Measurements from ENCODE around the gene ZNF862. TPM values are rescaled to one million over a fixed set of nuclear protein-coding genes. Genes with fewer than 3 reads are reported as not detected.
A peak's percentile ranks its signal among the peaks of the same experiment; 100 is the strongest.
"Not testable (repeated sequence)": the region's sequence is repeated elsewhere in the genome, so short reads cannot be mapped to it uniquely, and the experiment has no call there.

The ZNF862 gene
- total RNA-seq, 4 donors from 2014 or later, result 6.6 to 40.3 (median 18.6) TPM

DNA sequence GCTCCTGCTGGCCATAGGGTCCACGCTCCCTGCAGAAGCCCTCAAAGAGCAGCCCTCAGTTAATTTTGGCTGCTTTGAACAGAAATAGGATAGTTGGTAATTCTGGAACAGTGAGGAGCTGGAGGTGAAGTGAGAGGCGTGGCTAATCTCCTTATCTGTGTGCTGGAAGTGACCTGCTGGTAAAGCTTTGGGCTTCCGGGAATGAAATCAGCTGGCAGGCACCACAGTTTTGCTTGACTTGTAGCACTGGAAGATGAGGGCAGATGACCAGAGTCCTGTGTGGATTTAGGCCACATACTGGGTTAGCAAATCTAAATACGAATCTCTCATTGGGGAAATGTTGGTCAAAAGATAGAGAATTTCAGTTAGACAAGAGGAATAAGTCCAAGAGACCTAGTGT is 45.8 kb downstream of the ZNF862 start:
- TF ChIP-seq POLR2A (IDR thresholded peaks at IDR 0.05) (no peak), POLR2AphosphoS5 (IDR thresholded peaks at IDR 0.05) (no peak), EP300 (IDR thresholded peaks at IDR 0.05) (no peak), CTCF (IDR thresholded peaks at IDR 0.05) (no peak)
- Histone ChIP-seq H3K27me3 (no peaks in the 10 kb centered on the region), H3K4me3 (no peak overlapping the region), H3K27ac (peak overlapping the region in 3 of 4 donors; percentile 8 to 53 (median 39)), H3K4me1 (peaks cover 0 to 54% (median 6%) of the 10 kb centered on the region in 3 donors), H3K9me3 (no peaks in the 10 kb centered on the region), H3K36me3 (peaks cover 0 to 6% of the 10 kb centered on the region in 2 donors)
- WGBS, 2 donors (ENCODE audit: low coverage in 1 of 2), result 56 to 69% methylated on average over 2 to 3 of the region's 4 CpGs
- ATAC-seq, result no peak

GRCh38 chr7:149884541-149884940 is 46.4 kb downstream of the ZNF862 start:
- H3K9me3 ChIP-seq, result no peaks in the 10 kb centered on the region
- peak overlapping the region in 1 of 4 donors; percentile 53 for H3K27ac ChIP-seq
- no peak for TF ChIP-seq CTCF (IDR thresholded peaks at IDR 0.05)
- no peak for TF ChIP-seq EP300 (IDR thresholded peaks at IDR 0.05)
- no peak for TF ChIP-seq POLR2A (IDR thresholded peaks at IDR 0.05)
- TF ChIP-seq POLR2AphosphoS5 (IDR thresholded peaks at IDR 0.05), result no peak
- ATAC-seq, result no peak
- peaks cover 0 to 54% (median 6%) of the 10 kb centered on the region in 3 donors for H3K4me1 ChIP-seq
- H3K27me3 ChIP-seq, result no peaks in the 10 kb centered on the region
- H3K4me3 ChIP-seq, result no peak overlapping the region
- H3K36me3 ChIP-seq, result peaks cover 0 to 6% of the 10 kb centered on the region in 2 donors
- 36% methylated on average over 2 of the region's 2 CpGs; no CpG with 5 or more reads in 1 of the 2 donors for WGBS, 2 donors (ENCODE audit: low coverage in 1 of 2)

DNA sequence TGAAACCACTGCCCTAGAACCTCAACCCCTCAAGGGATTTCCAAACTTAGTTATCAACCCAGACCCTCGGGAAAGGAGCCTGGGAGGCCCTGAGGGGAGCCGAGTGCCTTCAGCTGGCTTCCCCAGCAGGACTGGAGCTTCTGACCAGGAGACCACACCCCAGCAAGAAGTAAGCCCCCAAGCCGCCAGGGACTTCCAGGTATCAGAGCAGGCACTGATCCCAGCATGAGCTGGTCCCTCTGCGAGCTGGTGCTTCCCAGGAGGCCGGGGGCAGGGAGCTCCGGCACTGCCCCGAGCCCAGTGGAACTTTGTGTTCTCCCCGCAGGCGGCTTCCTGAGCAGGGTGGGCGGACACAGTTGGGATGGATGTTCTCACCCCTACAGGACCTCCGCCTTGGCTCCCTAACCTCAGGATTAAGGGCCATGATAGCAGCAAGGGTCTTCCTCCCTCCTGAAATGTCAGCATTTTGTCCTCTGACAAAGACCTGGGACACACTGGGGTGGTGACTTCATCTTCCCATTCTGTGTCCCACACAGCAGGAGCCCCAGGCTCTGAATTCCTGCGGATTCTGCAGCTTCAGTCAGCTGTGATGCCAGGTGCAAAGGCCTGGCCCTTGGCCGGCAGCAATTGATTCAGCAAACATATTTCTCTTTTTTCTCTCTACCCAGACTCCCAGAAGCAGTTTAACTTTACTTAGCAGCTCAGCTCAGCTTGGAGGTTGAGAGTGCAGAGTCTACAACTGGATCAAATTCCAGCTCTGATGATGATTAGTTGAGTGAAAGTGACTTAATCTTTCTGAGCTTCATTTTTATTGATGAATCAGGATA is 47.2 kb downstream of the ZNF862 start:
- no peak overlapping the region for H3K27ac ChIP-seq
- H3K36me3 ChIP-seq, result no peaks in the 10 kb centered on the region
- H3K4me1 ChIP-seq, result peaks cover 0 to 50% (median 6%) of the 10 kb centered on the region in 3 donors
- H3K4me3 ChIP-seq, result no peak overlapping the region
- TF ChIP-seq POLR2AphosphoS5 (IDR thresholded peaks at IDR 0.05) (no peak), EP300 (IDR thresholded peaks at IDR 0.05) (no peak), POLR2A (IDR thresholded peaks at IDR 0.05) (no peak), CTCF (IDR thresholded peaks at IDR 0.05) (no peak)
- H3K9me3 ChIP-seq, result no peaks in the 10 kb centered on the region
- H3K27me3 ChIP-seq, result no peaks in the 10 kb centered on the region
- ATAC-seq, result no peak
- 29 to 60% methylated on average over 1 of the region's 13 CpGs for WGBS, 2 donors (ENCODE audit: low coverage in 1 of 2)

GRCh38 chr7:149886018-149886415 is 47.8 kb downstream of the ZNF862 start:
- ATAC-seq, result no peak
- Histone ChIP-seq H3K27ac (no peak overlapping the region), H3K9me3 (no peaks in the 10 kb centered on the region), H3K36me3 (no peaks in the 10 kb centered on the region), H3K4me1 (peaks cover 0 to 44% (median 6%) of the 10 kb centered on the region in 3 donors), H3K27me3 (no peaks in the 10 kb centered on the region), H3K4me3 (no peak overlapping the region)
- TF ChIP-seq POLR2A (IDR thresholded peaks at IDR 0.05) (no peak), POLR2AphosphoS5 (IDR thresholded peaks at IDR 0.05) (no peak), CTCF (IDR thresholded peaks at IDR 0.05) (no peak), EP300 (IDR thresholded peaks at IDR 0.05) (no peak)
- 80 to 83% methylated on average over 4 of the region's 4 CpGs for WGBS, 2 donors (ENCODE audit: low coverage in 1 of 2)

GRCh38 chr7:149887311-149887710 is 49.1 kb downstream of the ZNF862 start:
- Histone ChIP-seq H3K4me1 (peaks cover 0 to 31% (median 6%) of the 10 kb centered on the region in 3 donors), H3K36me3 (no peaks in the 10 kb centered on the region), H3K4me3 (no peak overlapping the region), H3K9me3 (no peaks in the 10 kb centered on the region), H3K27ac (no peak overlapping the region), H3K27me3 (no peaks in the 10 kb centered on the region)
- no peak for ATAC-seq
- WGBS, 2 donors (ENCODE audit: low coverage in 1 of 2), result 86 to 90% methylated on average over 1 to 4 of the region's 7 CpGs
- TF ChIP-seq CTCF (IDR thresholded peaks at IDR 0.05), result no peak
- TF ChIP-seq EP300 (IDR thresholded peaks at IDR 0.05), result no peak
- no peak for TF ChIP-seq POLR2AphosphoS5 (IDR thresholded peaks at IDR 0.05)
- TF ChIP-seq POLR2A (IDR thresholded peaks at IDR 0.05), result no peak

DNA sequence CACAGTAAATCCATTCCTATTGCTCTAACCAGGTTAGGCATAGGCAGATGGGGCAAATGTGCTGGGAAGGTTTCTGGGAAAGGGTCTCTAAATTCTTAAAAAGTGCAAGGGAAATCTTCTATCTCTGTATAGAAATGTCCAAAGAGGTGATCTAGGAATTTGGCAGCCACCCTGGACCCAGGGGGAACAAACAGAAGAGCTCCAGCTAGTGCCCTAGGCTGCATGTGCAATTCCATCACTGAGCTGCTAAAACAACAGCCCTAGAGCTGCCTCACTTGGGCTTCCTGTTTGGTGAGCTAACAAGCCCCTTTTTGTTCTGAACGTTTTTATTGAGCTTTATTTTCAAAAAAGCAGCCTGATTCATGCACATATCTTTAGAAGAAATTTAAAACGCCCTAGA is 52.5 kb downstream of the ZNF862 start:
- not testable (repeated sequence) for H3K4me1 ChIP-seq, H3K27me3 ChIP-seq, H3K4me3 ChIP-seq, H3K9me3 ChIP-seq, H3K36me3 ChIP-seq, ATAC-seq, H3K27ac ChIP-seq
- WGBS, 2 donors (ENCODE audit: low coverage in 1 of 2), result no CpG with 5 or more reads among the region's 2 CpGs

GRCh38 chr7:149894957-149895356 is 56.8 kb downstream of the ZNF862 start:
- H3K4me3 ChIP-seq, H3K9me3 ChIP-seq, H3K27me3 ChIP-seq, ATAC-seq, H3K27ac ChIP-seq, H3K4me1 ChIP-seq, H3K36me3 ChIP-seq: not testable (repeated sequence)
- WGBS, 2 donors (ENCODE audit: low coverage in 1 of 2), result 72 to 76% methylated on average over 7 of the region's 8 CpGs

Measured in gastroesophageal sphincter (tissue), 4 donors.